Thyroid gland (tissue), 4 donors: ENCODE results near the gene ABCA10. TPM values are rescaled to one million over a fixed set of nuclear protein-coding genes. Genes with fewer than 3 reads are reported as not detected.
"Not testable (repeated sequence)": the region's sequence is repeated elsewhere in the genome, so short reads cannot be mapped to it uniquely, and the experiment has no call there.

Experiments used
- DNase-seq, 2 donors: peaks; one replicate each; pipeline ENCODE4 v3.0.0-alpha.2; 2019
- H3K27ac ChIP-seq, 3 donors: fragments of 200-600 bp; sonication (generic); 1 replicate in 2 of 3; 2 replicates in 1 of 3; pipeline ENCODE4 v1.5.1; 2016 to 2019; ENCODE audit warnings: mild to moderate bottlenecking in 1 of 3, moderate library complexity in 1 of 3
- H3K27me3 ChIP-seq: fragments of 200-600 bp; sonication (generic); one replicate; pipeline ENCODE4 v1.5.1; 2019
- H3K36me3 ChIP-seq, 2 donors: fragments of 200-600 bp; sonication (generic); one replicate each; pipeline ENCODE4 v1.5.1; 2016 to 2019
- H3K4me1 ChIP-seq, 2 donors: fragments of 200-600 bp; sonication (generic); one replicate each; pipeline ENCODE4 v1.5.1; 2017 to 2019
- H3K4me3 ChIP-seq, 3 donors: fragments of 200-600 bp; sonication (generic); replicated peaks in 1 of 3; 1 replicate in 2 of 3; 2 replicates in 1 of 3; pipeline ENCODE4 v1.5.1; 2016; ENCODE audit warnings: mild to moderate bottlenecking in 1 of 3
- H3K9me3 ChIP-seq: fragments of 200-600 bp; sonication (generic); one replicate; pipeline ENCODE4 v1.5.1; 2017
- CTCF ChIP-seq, 6 experiments: fragments of 200-600 bp in 3 of 6; fragments of 450-650 bp in 3 of 6; sonication (generic) in 3 of 6; IDR thresholded peaks; one replicate each; pipeline ENCODE4 v1.5.1; 2016 to 2019; ENCODE audit warnings: antibody characterized with exemption in 6 of 6, mild to moderate bottlenecking in 2 of 6, inconsistent platforms in 1 of 6, moderate library complexity in 1 of 6
- POLR2A ChIP-seq, 2 donors: fragments of 450-650 bp; IDR thresholded peaks; one replicate each; pipeline ENCODE4 v1.6.1; 2017; ENCODE audit warnings: antibody characterized with exemption in 2 of 2, mild to moderate bottlenecking in 2 of 2, moderate library complexity in 1 of 2
- WGBS, 2 donors: methylation state at CpG; one replicate each; pipeline ENCODE4 v1.1.5; 2017; 5-methylcytosine and 5-hydroxymethylcytosine counted together
- intact Hi-C: fragments of 100-400 bp; cut with DNase I; formaldehyde crosslinking; loops from one replicate; pipeline ENCODE4 v1.15.1; 2023
- total RNA-seq, 4 donors: library from RNA; depleted of rRNA; stranded (reverse); fragments of >200 nt; gene quantifications; one replicate each; pipeline ENCODE4 v1.2.3, GENCODE V29; 2016

ABCA10 gene
- total RNA-seq, 4 donors from 2014 or later, result 8.4 to 23.2 (median 9.7) TPM

DNA sequence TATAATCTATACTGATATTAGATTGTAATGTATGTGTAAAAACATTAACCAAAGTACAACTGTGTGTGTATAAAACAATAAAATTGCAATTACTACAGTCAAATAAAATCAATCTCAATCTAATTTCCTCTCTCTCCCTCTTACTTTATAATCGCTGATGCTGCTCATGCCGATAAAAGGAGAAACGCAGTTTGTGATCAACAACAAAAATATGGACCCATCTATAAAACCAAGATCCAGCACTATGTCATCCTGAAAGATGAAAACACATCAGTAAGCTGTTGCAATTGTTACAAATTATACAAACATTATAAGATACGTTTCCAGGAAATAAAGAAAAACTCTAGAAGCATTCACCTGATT lies 53.4 kb downstream of the ABCA10 start:
- intact Hi-C loops, result no loop called here
- Histone ChIP-seq H3K4me3 (no peak overlapping the region), H3K27ac (no peak overlapping the region), H3K27me3 (no peaks in the 10 kb centered on the region), H3K4me1 (no peaks in the 10 kb centered on the region), H3K36me3 (no peaks in the 10 kb centered on the region), H3K9me3 (no peaks in the 10 kb centered on the region)
- TF ChIP-seq CTCF (IDR thresholded peaks at IDR 0.05), result no peak
- no peak for TF ChIP-seq POLR2A (IDR thresholded peaks at IDR 0.05)
- WGBS, 2 donors, result 92 to 94% methylated on average over 4 of the region's 4 CpGs
- no peak for DNase-seq

DNA sequence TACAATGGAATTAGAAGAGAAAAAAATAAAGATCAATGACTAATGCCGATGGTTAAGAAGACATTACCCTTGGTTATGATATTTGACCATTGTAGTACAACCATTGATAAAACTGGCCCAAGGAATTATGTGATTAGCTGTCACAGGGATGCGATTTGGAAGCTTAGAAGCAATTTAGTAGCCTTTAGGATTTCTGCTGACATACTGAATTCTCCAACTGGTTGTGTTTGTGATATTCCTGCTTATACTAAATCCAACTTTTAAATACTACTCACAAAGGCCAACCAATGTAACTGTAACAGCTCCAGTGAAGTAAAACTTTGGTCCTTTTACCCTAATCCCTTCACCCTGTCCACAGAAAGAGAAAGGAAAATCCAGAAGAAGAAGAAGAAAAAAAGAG lies 55.5 kb downstream of the ABCA10 start:
- DNase-seq, result no peak
- Histone ChIP-seq H3K9me3 (no peaks in the 10 kb centered on the region), H3K27ac (no peak overlapping the region), H3K4me1 (no peaks in the 10 kb centered on the region), H3K27me3 (no peaks in the 10 kb centered on the region), H3K4me3 (no peak overlapping the region), H3K36me3 (no peaks in the 10 kb centered on the region)
- 49 to 73% methylated on average over 2 of the region's 2 CpGs for WGBS, 2 donors
- TF ChIP-seq CTCF (IDR thresholded peaks at IDR 0.05) (no peak), POLR2A (IDR thresholded peaks at IDR 0.05) (no peak)
- intact Hi-C loops, result no loop called here

DNA sequence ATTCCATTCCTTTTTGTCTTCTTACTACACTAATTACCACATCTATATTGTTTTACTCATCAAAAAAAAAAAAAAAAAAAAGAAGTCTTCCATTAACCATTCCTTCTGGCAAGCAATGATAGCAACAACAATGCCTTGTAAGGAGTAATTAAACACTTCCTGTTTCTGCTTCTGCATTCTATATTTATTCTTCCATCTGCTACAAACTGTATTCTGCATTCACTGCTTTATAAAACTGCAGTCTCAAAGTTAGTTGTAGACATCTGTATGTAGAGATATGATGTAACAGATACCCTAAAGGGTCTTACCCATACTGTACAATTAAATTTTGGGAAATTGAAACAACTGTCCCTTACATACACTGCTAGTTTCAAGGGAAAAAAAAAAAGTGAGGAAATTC lies 58.2 kb downstream of the ABCA10 start:
- no peaks in the 10 kb centered on the region for H3K9me3 ChIP-seq

DNA sequence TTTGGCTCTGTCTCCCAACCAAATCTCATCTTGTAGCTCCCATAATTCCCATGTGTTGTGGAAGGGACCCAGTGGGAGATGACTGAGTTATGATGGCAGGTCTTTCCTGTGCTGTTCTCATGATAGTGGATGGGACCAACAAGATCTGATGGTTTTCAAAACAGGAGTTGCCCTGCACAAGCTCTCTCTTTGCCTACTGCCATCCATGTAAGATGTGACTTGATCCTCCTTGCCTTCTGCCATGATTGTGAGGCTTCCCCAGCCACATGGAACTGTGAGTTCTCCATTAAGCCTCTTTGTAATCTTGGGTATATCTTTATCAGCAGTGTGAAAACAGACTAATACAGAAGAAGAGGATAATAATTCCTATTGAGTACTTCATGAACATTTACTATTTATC lies 60.0 kb downstream of the ABCA10 start:
- intact Hi-C loops, H3K9me3 ChIP-seq, H3K4me1 ChIP-seq, H3K4me3 ChIP-seq, DNase-seq, H3K27me3 ChIP-seq, H3K36me3 ChIP-seq, H3K27ac ChIP-seq: not testable (repeated sequence)

More for the DNA sequence above, 58.2 kb downstream of the ABCA10 start:
- Histone ChIP-seq H3K4me1 (no peaks in the 10 kb centered on the region), H3K36me3 (no peaks in the 10 kb centered on the region), H3K4me3 (no peak overlapping the region), H3K27me3 (no peaks in the 10 kb centered on the region), H3K27ac (no peak overlapping the region)
- DNase-seq, result no peak
- intact Hi-C loops, result no loop called here
- TF ChIP-seq CTCF (IDR thresholded peaks at IDR 0.05) (no peak), POLR2A (IDR thresholded peaks at IDR 0.05) (no peak)

GRCh38 chr17:69166957-69167356 lies 61.7 kb downstream of the ABCA10 start:
- H3K27me3 ChIP-seq, result no peaks in the 10 kb centered on the region
- no peaks in the 10 kb centered on the region for H3K4me1 ChIP-seq
- H3K4me3 ChIP-seq, result no peak overlapping the region
- H3K36me3 ChIP-seq, result no peaks in the 10 kb centered on the region
- TF ChIP-seq CTCF (IDR thresholded peaks at IDR 0.05) (no peak), POLR2A (IDR thresholded peaks at IDR 0.05) (no peak)
- no peaks in the 10 kb centered on the region for H3K9me3 ChIP-seq
- intact Hi-C loops, result no loop called here
- DNase-seq, result no peak
- 87 to 93% methylated on average over 2 of the region's 2 CpGs for WGBS, 2 donors
- no peak overlapping the region for H3K27ac ChIP-seq

- DNase-seq, result no peak
- Histone ChIP-seq H3K36me3 (no peaks in the 10 kb centered on the region), H3K4me3 (no peak overlapping the region), H3K4me1 (no peaks in the 10 kb centered on the region), H3K9me3 (no peaks in the 10 kb centered on the region), H3K27ac (no peak overlapping the region), H3K27me3 (no peaks in the 10 kb centered on the region)
- TF ChIP-seq POLR2A (IDR thresholded peaks at IDR 0.05), result no peak
- no peak for TF ChIP-seq CTCF (IDR thresholded peaks at IDR 0.05)
- intact Hi-C loops, result no loop called here
Measured at GRCh38 chr17:69164206-69164605, 64.4 kb downstream of the ABCA10 start.
